ENCODE results near the gene MTX2.

Gene MTX2

GRCh38 chr2:176380341-176380740 lies 111.1 kb downstream of the MTX2 start:
- no peak for FAIRE-seq

GRCh38 chr2:176383100-176383499 lies 113.9 kb downstream of the MTX2 start:
- no peak for FAIRE-seq

- FAIRE-seq, result no peak
These were observed 114.7 kb downstream of the MTX2 start for GRCh38 chr2:176383836-176384442.

GRCh38 chr2:176385219-176385759 lies 116.0 kb downstream of the MTX2 start:
- no peak for FAIRE-seq

- no peak for FAIRE-seq
These were observed 116.6 kb downstream of the MTX2 start for GRCh38 chr2:176385838-176386237.

Measured in A204.1 (cell line).